ENCODE results near the gene FRAT1.

DNA sequence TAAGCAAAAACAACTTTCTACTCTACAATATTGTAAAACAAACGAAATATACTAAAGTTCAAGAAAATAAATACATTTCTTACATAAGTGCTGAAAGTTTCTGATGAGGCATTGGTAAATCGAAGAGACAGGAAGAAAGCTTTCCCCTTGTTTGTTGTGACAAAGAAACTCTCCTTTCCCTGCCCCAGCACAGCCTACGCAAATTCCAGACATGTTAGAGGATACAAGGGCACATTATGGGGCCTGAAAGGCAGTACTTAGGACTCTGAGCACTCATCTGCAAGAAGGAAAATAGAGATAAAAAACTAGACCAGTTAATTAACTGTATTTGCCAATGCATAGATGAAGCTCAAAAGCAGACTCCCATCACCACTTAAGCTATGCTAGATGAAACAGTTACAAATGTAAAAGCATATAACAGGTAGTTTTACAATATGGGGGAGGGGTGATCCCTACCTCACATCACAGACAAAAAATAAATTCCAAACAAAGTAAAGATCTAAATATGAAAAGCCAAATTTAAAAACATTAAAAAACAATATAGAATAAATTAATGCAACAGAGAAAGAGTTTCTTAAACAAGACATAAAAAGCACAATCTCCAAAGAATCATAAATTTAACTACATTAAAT, 48.4 kb upstream of the FRAT1 start:
- TF ChIP-seq, protein P1, sequence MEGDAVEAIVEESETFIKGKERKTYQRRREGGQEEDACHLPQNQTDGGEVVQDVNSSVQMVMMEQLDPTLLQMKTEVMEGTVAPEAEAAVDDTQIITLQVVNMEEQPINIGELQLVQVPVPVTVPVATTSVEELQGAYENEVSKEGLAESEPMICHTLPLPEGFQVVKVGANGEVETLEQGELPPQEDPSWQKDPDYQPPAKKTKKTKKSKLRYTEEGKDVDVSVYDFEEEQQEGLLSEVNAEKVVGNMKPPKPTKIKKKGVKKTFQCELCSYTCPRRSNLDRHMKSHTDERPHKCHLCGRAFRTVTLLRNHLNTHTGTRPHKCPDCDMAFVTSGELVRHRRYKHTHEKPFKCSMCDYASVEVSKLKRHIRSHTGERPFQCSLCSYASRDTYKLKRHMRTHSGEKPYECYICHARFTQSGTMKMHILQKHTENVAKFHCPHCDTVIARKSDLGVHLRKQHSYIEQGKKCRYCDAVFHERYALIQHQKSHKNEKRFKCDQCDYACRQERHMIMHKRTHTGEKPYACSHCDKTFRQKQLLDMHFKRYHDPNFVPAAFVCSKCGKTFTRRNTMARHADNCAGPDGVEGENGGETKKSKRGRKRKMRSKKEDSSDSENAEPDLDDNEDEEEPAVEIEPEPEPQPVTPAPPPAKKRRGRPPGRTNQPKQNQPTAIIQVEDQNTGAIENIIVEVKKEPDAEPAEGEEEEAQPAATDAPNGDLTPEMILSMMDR (conservative IDR thresholded peaks at IDR 0.05): no peak
- TF ChIP-seq EZH2 (IDR thresholded peaks at IDR 0.05; ENCODE audit: low read depth): no peak
